Neural progenitor cell (in vitro differentiated cells): ENCODE measurements around the gene MAP2.

Source experiments
- CTCF ChIP-seq: fragments of 200-600 bp; sonication (generic); IDR thresholded peaks from 2 replicates; pipeline ENCODE4 v1.5.1; 2017; ENCODE audit warnings: antibody characterized with exemption, mild to moderate bottlenecking
- EZH2 ChIP-seq: fragments of 200-600 bp; sonication (generic); IDR thresholded peaks from 2 replicates; pipeline ENCODE4 v1.6.1; 2017; ENCODE audit warnings: antibody characterized with exemption, mild to moderate bottlenecking, moderate library complexity

GRCh38 chr2:209680596-209680995 is 256.7 kb downstream of the MAP2 start:
- TF ChIP-seq CTCF, result no peak
- no peak for TF ChIP-seq EZH2
